GM19023 (cell line): ENCODE results near the gene SHROOM1.

ENCODE experiments used
- ATAC-seq: cut with Tn5 transposase; IDR thresholded peaks from one replicate; pipeline ENCODE4 v1.9.1; 2021; ENCODE audit warnings: mild to moderate bottlenecking, moderate library complexity; ENCODE audit not compliant: unreplicated experiment

Gene SHROOM1

GRCh38 chr5:132825033-132825833, 5.2 kb downstream of the SHROOM1 start:
- no peak for ATAC-seq

- ATAC-seq, result no peak
These were observed 6.0 kb downstream of the SHROOM1 start for GRCh38 chr5:132824426-132824825.

- ATAC-seq, result no peak
These were observed 6.9 kb downstream of the SHROOM1 start for GRCh38 chr5:132823481-132824050.

DNA sequence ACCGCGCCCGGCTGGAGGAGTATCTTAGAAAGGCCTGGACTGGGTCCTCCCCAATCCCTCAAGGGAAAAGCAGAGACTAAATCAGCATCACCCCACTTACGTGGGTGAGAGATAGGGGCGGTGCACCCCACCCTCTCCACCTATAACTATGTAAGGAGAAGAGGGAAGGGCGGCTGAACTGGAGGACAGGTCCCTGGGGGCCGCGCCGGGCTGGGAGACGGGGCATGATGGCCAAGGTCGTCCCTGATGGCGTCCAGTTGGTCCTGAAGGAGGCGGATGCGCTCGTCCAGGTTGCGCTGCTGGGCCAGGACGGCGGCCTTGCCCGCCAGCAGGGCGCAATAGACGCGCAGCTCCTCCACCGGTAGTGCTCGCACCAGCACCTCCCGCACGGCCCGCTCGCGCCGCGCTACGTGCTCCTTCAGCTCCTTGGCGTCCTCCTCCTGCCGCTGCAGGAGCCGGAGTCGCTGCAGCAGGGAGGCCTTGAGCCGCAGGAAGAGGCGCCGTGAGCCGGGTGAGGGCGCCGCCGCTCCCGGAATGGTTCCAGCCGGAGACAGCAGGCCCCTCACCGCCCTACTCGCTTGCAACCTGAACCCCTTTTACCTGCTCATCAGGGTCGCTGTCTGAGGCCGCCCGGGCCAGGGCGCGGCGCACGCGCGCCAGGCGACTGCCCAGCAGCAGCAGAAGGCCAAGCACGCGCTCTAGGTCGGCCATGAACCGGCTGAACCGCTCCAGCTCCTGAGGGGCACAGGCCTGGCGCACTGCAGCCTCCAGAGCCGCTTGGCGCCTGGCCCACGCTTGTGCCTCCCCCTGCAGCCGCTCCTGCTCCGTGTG, 7.6 kb downstream of the SHROOM1 start:
- ATAC-seq, result no peak

- ATAC-seq, result no peak
These were observed 8.7 kb downstream of the SHROOM1 start for GRCh38 chr5:132821791-132822190.

DNA sequence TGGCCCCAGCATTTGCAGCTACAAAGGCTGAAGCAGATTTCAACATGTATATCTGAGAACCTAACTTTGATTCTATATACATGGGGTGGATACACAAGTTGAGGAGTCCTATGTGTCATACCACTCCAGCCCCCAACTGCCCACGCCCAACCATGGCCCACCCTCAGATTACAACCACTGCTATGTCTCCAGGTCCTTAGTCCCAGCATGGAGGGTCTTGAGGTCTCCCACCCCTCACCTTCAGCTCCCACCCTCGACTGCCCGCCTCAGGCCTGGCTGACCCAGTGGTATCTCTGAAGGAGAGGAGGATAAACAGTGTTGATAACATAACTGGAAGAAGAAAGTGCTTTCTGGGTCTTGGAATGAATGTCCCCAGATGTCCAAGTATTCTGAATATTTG, 9.1 kb downstream of the SHROOM1 start:
- ATAC-seq, result no peak

DNA sequence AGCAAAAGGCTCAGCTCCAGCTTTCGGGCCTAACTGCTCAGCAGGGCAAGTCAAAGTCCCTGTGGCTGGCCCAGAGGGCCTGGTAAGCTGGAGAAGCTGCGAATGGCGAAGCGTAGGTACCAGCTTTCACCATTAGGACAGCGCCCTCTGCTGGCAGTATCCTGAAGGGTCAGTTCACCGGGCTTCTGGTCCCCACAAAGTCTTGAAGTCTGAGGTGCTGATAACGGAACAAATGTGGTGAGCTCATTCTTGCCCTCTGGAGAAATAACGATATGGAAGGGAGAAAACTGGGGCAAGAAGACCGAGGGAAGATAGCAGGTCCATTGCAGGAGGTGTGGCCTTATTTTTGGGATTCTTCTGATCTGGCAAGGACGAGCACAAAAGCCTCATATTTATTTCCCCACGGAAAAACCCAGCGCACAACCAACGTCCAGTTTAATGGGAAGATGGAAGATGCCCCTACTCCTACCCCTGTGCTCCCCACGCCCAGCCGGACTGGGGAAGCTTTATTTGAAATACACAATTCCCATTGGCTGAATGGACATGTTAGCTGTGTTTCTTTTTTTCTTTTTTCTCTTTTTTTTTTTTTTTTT, 10.2 kb downstream of the SHROOM1 start:
- ATAC-seq, result peak; percentile 80

GRCh38 chr5:132819468-132819867, 11.0 kb downstream of the SHROOM1 start:
- no peak for ATAC-seq

- ATAC-seq, result no peak
These were observed 13.4 kb downstream of the SHROOM1 start for GRCh38 chr5:132817011-132817410.

DNA sequence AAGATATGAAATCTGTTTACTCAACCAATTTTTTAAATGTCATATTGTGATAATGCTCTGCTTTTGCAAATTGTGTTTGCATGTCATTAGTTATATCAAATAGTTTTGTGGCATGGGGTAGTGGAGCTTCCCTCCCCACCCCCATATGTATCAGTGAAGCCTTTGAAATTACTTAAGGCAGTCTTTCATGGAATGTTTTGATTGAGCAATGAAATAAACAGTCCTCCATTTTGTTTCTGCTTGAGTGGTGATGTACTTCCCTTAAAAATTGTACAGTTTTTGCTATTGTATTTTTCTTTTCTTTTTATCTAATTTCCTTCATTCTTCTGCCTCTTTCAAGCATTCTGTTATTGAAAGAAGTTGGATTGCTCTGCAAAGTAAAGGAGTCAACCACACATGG, 13.9 kb downstream of the SHROOM1 start:
- ATAC-seq, result no peak

DNA sequence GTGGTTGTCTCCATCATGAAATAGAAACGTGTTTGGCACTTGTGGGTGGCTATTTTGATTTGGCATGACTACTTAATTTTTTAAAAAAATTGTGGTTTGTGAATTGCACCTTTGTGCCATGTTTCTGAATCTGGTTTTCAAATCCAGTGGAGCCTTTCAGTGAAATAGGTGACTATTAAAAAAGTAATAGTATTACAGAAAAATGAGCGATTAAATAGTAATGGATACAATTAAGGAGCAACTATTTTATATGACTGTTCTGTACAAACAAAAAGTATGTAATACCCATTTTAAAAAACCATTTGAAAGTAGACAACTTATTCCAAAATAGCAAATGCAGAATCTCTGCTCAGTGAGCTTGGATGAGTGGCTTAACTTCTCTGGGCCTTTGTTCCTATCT, 14.4 kb downstream of the SHROOM1 start:
- no peak for ATAC-seq

- ATAC-seq, result no peak
These were observed 15.0 kb downstream of the SHROOM1 start for GRCh38 chr5:132815454-132815853.

DNA sequence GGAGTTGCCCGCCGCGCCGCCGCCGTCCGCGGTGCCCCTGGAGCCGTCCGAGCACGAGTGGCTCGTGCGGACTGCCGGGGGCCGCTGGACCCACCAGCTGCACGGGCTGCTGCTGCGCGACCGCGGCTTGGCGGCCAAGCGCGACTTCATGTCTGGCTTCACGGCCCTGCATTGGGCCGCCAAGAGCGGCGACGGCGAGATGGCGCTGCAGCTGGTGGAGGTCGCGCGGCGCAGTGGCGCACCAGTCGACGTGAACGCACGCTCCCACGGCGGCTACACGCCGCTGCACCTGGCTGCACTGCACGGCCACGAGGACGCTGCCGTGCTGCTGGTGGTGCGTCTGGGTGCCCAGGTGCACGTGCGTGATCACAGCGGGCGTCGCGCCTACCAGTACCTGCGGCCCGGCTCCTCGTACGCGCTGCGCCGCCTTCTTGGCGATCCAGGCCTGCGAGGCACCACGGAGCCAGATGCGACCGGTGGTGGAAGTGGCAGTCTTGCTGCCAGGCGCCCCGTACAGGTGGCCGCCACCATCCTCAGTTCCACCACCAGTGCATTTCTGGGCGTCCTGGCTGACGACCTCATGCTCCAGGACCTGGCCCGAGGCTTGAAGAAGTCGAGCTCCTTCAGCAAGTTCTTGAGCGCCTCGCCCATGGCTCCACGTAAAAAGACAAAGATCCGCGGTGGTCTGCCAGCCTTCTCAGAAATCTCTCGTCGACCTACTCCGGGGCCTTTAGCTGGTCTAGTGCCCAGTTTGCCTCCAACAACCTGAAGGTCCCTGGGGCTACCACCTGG, 15.7 kb downstream of the SHROOM1 start:
- ATAC-seq, result no peak

DNA sequence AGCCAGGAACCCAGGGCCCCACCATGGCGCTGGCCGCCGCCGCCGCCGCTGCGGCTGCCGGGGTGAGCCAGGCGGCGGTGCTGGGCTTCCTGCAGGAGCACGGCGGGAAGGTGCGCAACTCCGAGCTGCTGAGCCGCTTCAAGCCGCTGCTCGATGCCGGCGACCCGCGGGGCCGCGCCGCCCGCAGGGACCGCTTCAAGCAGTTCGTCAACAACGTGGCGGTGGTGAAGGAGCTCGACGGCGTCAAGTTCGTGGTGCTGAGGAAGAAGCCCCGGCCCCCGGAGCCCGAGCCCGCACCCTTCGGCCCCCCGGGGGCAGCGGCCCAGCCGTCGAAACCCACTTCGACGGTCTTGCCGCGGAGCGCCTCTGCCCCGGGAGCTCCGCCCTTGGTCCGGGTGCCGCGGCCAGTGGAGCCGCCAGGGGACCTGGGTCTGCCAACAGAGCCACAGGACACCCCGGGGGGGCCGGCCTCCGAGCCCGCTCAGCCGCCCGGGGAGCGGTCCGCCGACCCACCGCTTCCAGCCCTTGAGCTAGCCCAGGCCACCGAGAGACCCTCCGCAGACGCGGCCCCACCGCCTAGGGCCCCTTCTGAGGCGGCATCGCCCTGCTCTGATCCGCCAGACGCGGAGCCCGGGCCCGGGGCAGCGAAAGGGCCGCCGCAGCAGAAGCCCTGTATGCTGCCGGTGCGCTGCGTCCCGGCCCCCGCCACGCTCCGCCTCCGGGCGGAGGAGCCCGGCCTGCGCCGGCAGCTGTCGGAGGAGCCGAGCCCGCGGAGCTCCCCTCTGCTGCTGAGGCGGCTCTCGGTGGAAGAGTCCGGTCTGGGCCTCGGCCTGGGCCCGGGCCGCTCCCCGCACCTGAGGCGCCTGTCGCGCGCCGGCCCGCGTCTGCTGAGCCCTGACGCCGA, 16.6 kb downstream of the SHROOM1 start:
- ATAC-seq, result no peak

- no peak for ATAC-seq
These were observed 17.5 kb downstream of the SHROOM1 start, which contains the start of gene SOWAHA for GRCh38 chr5:132812781-132813598. Gene SOWAHA, plus strand, starts transcription at chr5:132813302. Its CDS starts 320 bp downstream, at chr5:132813622.

- ATAC-seq, result no peak
These were observed 18.2 kb downstream of the SHROOM1 start for GRCh38 chr5:132812123-132812765.

DNA sequence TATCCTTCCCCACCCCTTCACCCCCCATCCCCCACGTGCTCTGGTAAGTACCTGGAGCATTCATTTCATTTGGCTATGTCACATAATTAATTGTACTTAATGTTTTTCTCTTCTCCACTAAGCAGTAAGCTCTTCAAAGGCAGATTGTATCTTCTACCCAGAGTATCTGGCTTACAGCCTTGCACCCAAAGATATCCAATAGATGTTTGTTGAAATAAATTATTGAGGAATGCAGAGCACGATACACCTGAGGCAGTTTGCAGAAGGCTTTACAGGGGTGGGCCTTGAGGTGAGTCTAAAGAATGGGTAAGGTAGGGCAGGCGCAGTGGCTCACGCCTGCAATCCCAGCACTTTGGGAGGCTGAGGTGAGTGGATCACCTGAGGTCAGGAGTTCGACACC, 19.8 kb downstream of the SHROOM1 start:
- ATAC-seq, result no peak

DNA sequence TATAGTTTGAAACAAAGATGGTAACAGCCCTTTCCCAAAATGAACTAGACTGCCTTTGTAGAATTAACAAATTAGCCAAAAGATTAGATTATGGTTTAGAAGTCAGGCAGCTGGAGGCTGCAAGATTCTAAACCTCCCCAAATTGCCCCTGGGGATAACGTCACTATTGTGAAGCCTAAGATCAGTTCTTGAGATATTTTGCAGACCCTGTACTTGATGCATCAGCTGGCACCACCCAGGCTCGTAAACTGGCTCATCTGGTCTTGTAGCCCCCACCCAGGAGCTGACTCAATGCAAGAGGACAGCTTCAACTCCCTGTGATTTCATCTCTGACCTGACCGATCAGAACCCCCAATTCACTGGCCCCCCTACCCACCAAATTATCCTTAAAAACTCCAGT, 21.6 kb downstream of the SHROOM1 start:
- ATAC-seq, result no peak
